CD14-positive monocyte (primary cell): ENCODE data around the gene DNAJC18. TPM values are rescaled to one million over a fixed set of nuclear protein-coding genes. Genes with fewer than 3 reads are reported as not detected.
"Not testable (repeated sequence)": the region's sequence is repeated elsewhere in the genome, so short reads cannot be mapped to it uniquely, and the experiment has no call there.

Source experiments
- DNase-seq, 3 donors: peaks; one replicate each; pipeline ENCODE4 v3.0.0-alpha.2; 2011 to 2022
- H2AFZ ChIP-seq: 2 replicates; pipeline ENCODE4 v1.6.0; 2012; ENCODE audit warnings: mild to moderate bottlenecking, low read depth, low read length, inconsistent platforms; ENCODE audit not compliant: insufficient read depth, poor library complexity, severe bottlenecking
- H3K27ac ChIP-seq, 2 donors: 1 replicate in 1 of 2; 2 replicates in 1 of 2; pipeline ENCODE4 v1.5.1; 2012 to 2013; ENCODE audit warnings: low read length in 2 of 2, control low read depth in 1 of 2, inconsistent platforms in 1 of 2, low read depth in 1 of 2, mild to moderate bottlenecking in 1 of 2
- H3K27me3 ChIP-seq, 2 donors: one replicate each; pipeline versions ENCODE4 v1.6.0 to v1.6.1; 2011 to 2013; ENCODE audit warnings: low read length in 2 of 2; ENCODE audit not compliant: control insufficient read depth in 2 of 2, insufficient read depth in 2 of 2
- H3K36me3 ChIP-seq, 2 donors: replicated peaks in 1 of 2; 1 replicate in 1 of 2; 2 replicates in 1 of 2; pipeline versions ENCODE4 v1.5.1 to v1.6.1; 2012 to 2013; ENCODE audit warnings: low read length in 2 of 2, control low read depth in 1 of 2, inconsistent platforms in 1 of 2, mild to moderate bottlenecking in 1 of 2; ENCODE audit not compliant: insufficient read depth in 2 of 2, control insufficient read depth in 1 of 2
- H3K4me1 ChIP-seq, 2 donors: 1 replicate in 1 of 2; 2 replicates in 1 of 2; pipeline versions ENCODE4 v1.5.1 to v1.6.1; 2012 to 2013; ENCODE audit warnings: low read length in 2 of 2, control low read depth in 1 of 2, inconsistent platforms in 1 of 2, mild to moderate bottlenecking in 1 of 2, moderate library complexity in 1 of 2; ENCODE audit not compliant: insufficient read depth in 2 of 2, control insufficient read depth in 1 of 2
- H3K4me2 ChIP-seq: replicated peaks from 2 replicates; pipeline ENCODE3; 2012; ENCODE audit warnings: low read length, moderate library complexity, mild to moderate bottlenecking; ENCODE audit not compliant: poor library complexity, severe bottlenecking; ENCODE audit errors: extremely low read depth
- H3K4me3 ChIP-seq, 3 experiments: fragments of 200-600 bp in 1 of 3; sonication (generic) in 1 of 3; replicated peaks in 1 of 3; 1 replicate in 2 of 3; 2 replicates in 1 of 3; pipeline ENCODE4 v1.5.1; 2011 to 2013; ENCODE audit warnings: low read length in 3 of 3, mild to moderate bottlenecking in 3 of 3, control low read depth in 2 of 3, low read depth in 2 of 3, inconsistent platforms in 1 of 3, moderate library complexity in 1 of 3
- H3K79me2 ChIP-seq: 2 replicates; pipeline ENCODE4 v1.6.0; 2012; ENCODE audit warnings: mild to moderate bottlenecking, control low read depth, inconsistent platforms, low read length, moderate library complexity; ENCODE audit not compliant: insufficient read depth
- H3K9ac ChIP-seq: 2 replicates; pipeline ENCODE4 v1.6.0; 2017; ENCODE audit warnings: low read length, mild to moderate bottlenecking; ENCODE audit not compliant: insufficient read depth, poor library complexity, severe bottlenecking
- H3K9me3 ChIP-seq, 2 donors: replicated peaks in 1 of 2; 1 replicate in 1 of 2; 2 replicates in 1 of 2; pipeline versions ENCODE4 v1.5.1 to v1.6.1; 2012 to 2013; ENCODE audit warnings: low read length in 2 of 2, control low read depth in 1 of 2; ENCODE audit not compliant: control insufficient read depth in 1 of 2, insufficient read depth in 1 of 2
- H4K20me1 ChIP-seq: 2 replicates; pipeline ENCODE4 v1.6.0; 2012; ENCODE audit warnings: mild to moderate bottlenecking, low read length, control low read depth, moderate library complexity; ENCODE audit not compliant: insufficient read depth
- H3K27ac Mint-ChIP-seq, 7 donors: one replicate each; pipeline ENCODE4 v1.8.0; 2020; ENCODE audit warnings: mild to moderate bottlenecking in 7 of 7, mixed read lengths in 7 of 7, moderate library complexity in 6 of 7, inconsistent platforms in 2 of 7
- H3K27me3 Mint-ChIP-seq, 3 donors: one replicate each; pipeline ENCODE4 v1.8.0; 2021 to 2022; ENCODE audit warnings: low read depth in 3 of 3, mild to moderate bottlenecking in 3 of 3, mixed read lengths in 3 of 3, moderate library complexity in 3 of 3, inconsistent platforms in 1 of 3
- H3K36me3 Mint-ChIP-seq, 2 donors: one replicate each; pipeline ENCODE4 v1.8.0; 2020; ENCODE audit warnings: mixed read lengths in 2 of 2, inconsistent platforms in 1 of 2, mild to moderate bottlenecking in 1 of 2
- H3K4me1 Mint-ChIP-seq: one replicate; pipeline ENCODE4 v1.8.0; 2020; ENCODE audit warnings: mild to moderate bottlenecking, mixed read lengths
- H3K4me3 Mint-ChIP-seq, 2 donors: one replicate each; pipeline ENCODE4 v1.8.0; 2020; ENCODE audit warnings: mild to moderate bottlenecking in 2 of 2, mixed read lengths in 2 of 2, moderate library complexity in 1 of 2
- H3K9me3 Mint-ChIP-seq, 7 donors: one replicate each; pipeline ENCODE4 v1.8.0; 2020 to 2022; ENCODE audit warnings: mixed read lengths in 7 of 7, mild to moderate bottlenecking in 6 of 7, moderate library complexity in 6 of 7, inconsistent platforms in 2 of 7
- WGBS: methylation state at CpG from one replicate; pipeline ENCODE4 v1.1.5; 2013; ENCODE audit warnings: missing lambda C conversion rate; ENCODE audit not compliant: insufficient coverage; 5-methylcytosine and 5-hydroxymethylcytosine counted together
- intact Hi-C, 2 donors: fragments of 100-400 bp; cut with micrococcal nuclease; formaldehyde crosslinking; loops; one replicate each; pipeline versions ENCODE4 v1.15.0 to v1.15.1; 2023
- polyA plus RNA-seq, 3 donors: library from polyadenylated mRNA; depleted of rRNA in 1 of 3; unstranded in 2 of 3; stranded (reverse) in 1 of 3; fragments of 300-500 nt in 2 of 3; fragments of >200 nt in 1 of 3; fragmentation: Illumina TruSeq in 2 of 3; gene quantifications; 1 replicate in 2 of 3; 2 replicates in 1 of 3; pipeline ENCODE4 v1.2.3, GENCODE V29; 2012 to 2021
- TF ChIP-seq, protein P1 (sequence below): fragments of 200-600 bp; IDR thresholded peaks from one replicate; pipeline ENCODE4 v1.8.0; 2022; ENCODE audit warnings: antibody characterized with exemption, mild to moderate bottlenecking

DNAJC18 gene
- polyA plus RNA-seq, 3 donors = 0.87 to 2.6 (median 2.2) TPM

DNA sequence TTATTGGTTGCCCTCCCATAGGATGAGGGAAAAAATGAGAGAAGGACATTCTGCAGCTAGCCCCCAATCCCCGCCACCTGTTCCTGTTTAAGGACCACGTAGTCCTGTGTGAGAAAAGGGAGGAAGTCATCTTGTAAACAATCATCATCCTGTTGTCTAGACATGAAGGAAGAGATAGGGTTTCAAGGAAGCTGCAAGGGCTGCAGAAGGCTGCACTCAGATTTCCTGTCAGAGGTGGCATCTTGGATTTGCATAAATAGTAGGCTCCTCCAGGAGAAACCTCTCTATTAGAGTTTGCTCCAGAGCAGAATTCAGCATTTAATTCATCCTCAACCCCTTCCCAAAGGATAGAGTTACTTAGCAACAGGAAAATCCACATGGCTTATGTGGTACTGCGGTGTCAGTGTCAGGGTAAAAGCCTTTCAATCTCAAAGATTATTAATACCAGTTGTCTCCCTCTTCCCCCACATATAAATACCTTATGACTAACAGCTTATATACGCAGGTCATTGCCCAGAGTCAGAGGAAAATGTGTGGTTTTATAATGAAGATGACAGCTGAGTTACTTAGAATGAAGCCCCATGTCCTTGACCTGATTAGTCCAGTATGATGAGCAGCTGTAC lies 4.6 kb upstream of the DNAJC18 start:
- Mint-ChIP-seq H3K27ac (peak overlapping the region in 1 of 7 donors; percentile 14), H3K4me3 (no peak overlapping the region), H3K4me1 (peaks cover 20% of the 10 kb centered on the region), H3K27me3 (peaks cover 1 to 2% (median 2%) of the 10 kb centered on the region in 3 donors), H3K9me3 (no peaks in the 10 kb centered on the region), H3K36me3 (no peaks in the 10 kb centered on the region)
- Histone ChIP-seq H3K27ac (no peak overlapping the region), H3K36me3 (no peaks in the 10 kb centered on the region), H3K79me2 (no peaks in the 10 kb centered on the region), H3K9me3 (no peaks in the 10 kb centered on the region), H3K4me3 (no peak overlapping the region), H4K20me1 (no peaks in the 10 kb centered on the region), H3K9ac (no peak overlapping the region), H3K27me3 (no peaks in the 10 kb centered on the region), H3K4me2 (no peak overlapping the region), H3K4me1 (peaks cover 5 to 7% of the 10 kb centered on the region in 2 donors), H2AFZ (no peak overlapping the region)
- DNase-seq = no peak
- intact Hi-C loops = no loop called here
- WGBS = 44% methylated on average over 2 of the region's 4 CpGs
- TF ChIP-seq, protein P1, sequence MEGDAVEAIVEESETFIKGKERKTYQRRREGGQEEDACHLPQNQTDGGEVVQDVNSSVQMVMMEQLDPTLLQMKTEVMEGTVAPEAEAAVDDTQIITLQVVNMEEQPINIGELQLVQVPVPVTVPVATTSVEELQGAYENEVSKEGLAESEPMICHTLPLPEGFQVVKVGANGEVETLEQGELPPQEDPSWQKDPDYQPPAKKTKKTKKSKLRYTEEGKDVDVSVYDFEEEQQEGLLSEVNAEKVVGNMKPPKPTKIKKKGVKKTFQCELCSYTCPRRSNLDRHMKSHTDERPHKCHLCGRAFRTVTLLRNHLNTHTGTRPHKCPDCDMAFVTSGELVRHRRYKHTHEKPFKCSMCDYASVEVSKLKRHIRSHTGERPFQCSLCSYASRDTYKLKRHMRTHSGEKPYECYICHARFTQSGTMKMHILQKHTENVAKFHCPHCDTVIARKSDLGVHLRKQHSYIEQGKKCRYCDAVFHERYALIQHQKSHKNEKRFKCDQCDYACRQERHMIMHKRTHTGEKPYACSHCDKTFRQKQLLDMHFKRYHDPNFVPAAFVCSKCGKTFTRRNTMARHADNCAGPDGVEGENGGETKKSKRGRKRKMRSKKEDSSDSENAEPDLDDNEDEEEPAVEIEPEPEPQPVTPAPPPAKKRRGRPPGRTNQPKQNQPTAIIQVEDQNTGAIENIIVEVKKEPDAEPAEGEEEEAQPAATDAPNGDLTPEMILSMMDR = no peak

DNA sequence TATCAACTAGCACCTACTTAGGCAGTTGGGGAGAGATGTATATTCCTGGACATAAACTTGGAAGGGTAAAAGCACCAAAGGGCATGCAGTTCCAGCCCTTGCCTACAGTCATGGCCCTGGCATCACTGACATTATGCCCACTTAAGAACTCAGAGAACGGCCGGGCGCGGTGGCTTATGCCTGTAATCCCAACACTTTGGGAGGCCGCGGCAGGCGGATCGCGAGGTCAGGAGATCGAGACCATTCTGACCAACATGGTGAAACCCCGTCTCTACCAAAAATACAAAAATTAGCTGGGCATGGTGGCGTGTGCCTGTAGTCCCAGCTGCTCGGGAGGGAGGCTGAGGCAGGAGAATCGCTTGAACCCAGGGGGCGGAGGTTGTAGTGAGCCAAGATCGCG lies 1.1 kb upstream of the DNAJC18 start:
- H3K27ac ChIP-seq, H3K36me3 Mint-ChIP-seq, H3K27me3 Mint-ChIP-seq, H3K9ac ChIP-seq, intact Hi-C loops, H3K4me3 Mint-ChIP-seq, DNase-seq, H3K27ac Mint-ChIP-seq, H3K27me3 ChIP-seq, H2AFZ ChIP-seq, H3K79me2 ChIP-seq, H3K9me3 ChIP-seq, H3K4me2 ChIP-seq, H3K36me3 ChIP-seq, H3K4me3 ChIP-seq, H3K9me3 Mint-ChIP-seq, H4K20me1 ChIP-seq: not testable (repeated sequence)
- WGBS = 95% methylated on average over 13 of the region's 17 CpGs
- H3K4me1 ChIP-seq = peaks cover 9 to 13% of the 10 kb centered on the region in 2 donors
- peaks cover 23% of the 10 kb centered on the region for H3K4me1 Mint-ChIP-seq
